BE2C (cell line): ENCODE results near the gene MORC3.
"Not testable (repeated sequence)": the region's sequence is repeated elsewhere in the genome, so short reads cannot be mapped to it uniquely, and the experiment has no call there.

Experiments
- DNase-seq: peaks from one replicate; pipeline ENCODE4 v3.0.0-alpha.2; 2020
- H3K27me3 ChIP-seq: fragments of 250-450 bp; sonication (Bioruptor Pico); 2 replicates; pipeline ENCODE4 v1.5.1; 2020; ENCODE audit warnings: mild to moderate bottlenecking
- H3K36me3 ChIP-seq: fragments of 250-450 bp; sonication (Bioruptor Pico); 2 replicates; pipeline ENCODE4 v1.5.1; 2020; ENCODE audit warnings: mild to moderate bottlenecking
- H3K4me1 ChIP-seq: fragments of 250-450 bp; sonication (Bioruptor Pico); 2 replicates; pipeline ENCODE4 v1.5.1; 2020
- H3K4me3 ChIP-seq: 2 replicates; pipeline ENCODE4 v1.5.1; 2011; ENCODE audit warnings: low read depth, low read length
- H3K9me3 ChIP-seq: fragments of 250-450 bp; sonication (Bioruptor Pico); 2 replicates; pipeline ENCODE4 v1.5.1; 2020
- CTCF ChIP-seq: IDR thresholded peaks from 2 replicates; pipeline ENCODE4 v1.5.1; 2012; ENCODE audit warnings: mild to moderate bottlenecking, low read depth, low read length

The MORC3 gene

DNA sequence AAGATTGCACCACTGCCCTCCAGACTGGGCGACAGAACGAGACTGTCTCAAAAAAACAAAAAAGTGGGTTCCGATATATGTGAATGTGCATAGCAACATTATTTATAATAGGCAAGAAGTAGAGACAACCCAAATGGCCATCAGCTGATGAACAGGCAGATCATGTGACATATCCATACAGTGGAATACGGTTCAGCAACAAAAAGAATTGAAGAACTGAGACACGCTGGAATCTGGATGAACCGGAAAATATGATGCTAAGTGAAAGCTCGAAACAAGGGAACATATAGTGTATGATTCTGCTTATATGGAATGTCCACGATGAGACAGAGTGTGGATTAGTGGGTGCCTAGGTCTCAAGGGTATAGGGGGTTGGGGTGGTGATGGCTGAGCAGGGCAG lies 28.5 kb upstream of the MORC3 start:
- no peak for DNase-seq
- no peaks in the 10 kb centered on the region for H3K36me3 ChIP-seq
- TF ChIP-seq CTCF: no peak
- no peaks in the 10 kb centered on the region for H3K4me1 ChIP-seq
- H3K9me3 ChIP-seq: no peaks in the 10 kb centered on the region
- H3K4me3 ChIP-seq: no peak overlapping the region
- H3K27me3 ChIP-seq: no peaks in the 10 kb centered on the region

DNA sequence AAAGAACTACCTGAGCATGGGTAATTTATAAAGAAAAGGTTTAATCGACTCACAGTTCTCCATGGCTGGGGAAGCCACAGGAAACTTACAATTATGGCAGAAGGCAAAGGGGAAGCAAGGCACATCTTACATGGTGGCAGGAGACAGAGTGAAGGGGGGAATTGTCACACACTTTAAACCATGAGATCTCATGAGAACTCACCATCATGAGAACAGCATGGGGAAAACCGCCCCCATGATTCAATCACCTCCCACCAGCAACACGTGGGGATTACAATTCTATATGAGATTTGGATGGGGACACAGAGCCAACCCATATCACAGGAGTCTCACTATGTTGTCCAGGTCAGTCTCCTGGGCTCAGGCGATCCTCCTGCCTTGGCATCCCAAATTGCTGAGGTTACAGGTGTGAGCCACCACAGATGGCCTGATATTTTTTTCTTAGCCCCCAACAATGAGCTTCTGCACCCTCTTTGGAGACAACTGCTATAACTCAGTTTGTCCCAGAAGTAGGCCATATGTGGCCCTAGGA lies 22.5 kb upstream of the MORC3 start:
- Histone ChIP-seq H3K36me3 (no peaks in the 10 kb centered on the region), H3K27me3 (no peaks in the 10 kb centered on the region; the same call in 1 of the 2 replicates), H3K9me3 (no peaks in the 10 kb centered on the region), H3K4me1 (no peaks in the 10 kb centered on the region), H3K4me3 (no peak overlapping the region)
- no peak for DNase-seq
- TF ChIP-seq CTCF: no peak

DNA sequence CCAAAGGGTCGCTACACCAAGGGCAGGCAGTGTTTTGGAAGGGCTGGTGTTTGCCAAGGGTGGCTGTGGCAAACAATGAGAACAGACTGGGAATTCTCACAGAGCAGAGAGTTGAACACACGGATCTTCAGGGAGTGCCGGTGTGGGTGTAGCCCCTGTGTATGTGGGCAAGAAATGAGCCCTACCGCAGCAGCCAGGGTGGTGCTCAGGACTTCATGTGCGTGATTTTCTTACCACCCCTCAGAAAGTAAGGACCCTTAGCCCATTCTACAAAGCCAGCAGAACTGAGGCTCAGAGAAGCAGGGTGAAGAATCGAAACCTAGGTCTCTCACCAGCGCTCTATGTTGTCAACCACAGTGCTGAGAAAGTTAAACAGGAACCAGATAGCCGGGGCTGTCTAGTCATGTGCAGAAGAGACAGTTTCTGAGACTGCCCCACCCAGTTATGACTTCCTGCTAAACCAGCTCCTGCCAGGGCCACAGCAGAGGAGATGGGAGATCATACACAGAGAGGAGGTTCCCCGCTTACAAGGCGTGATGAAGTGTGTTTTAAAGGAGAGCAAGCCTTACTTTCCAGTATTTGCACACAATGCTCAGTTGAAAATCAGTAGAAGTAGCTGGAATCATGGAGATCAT lies 21.9 kb upstream of the MORC3 start:
- DNase-seq: no peak
- no peak for TF ChIP-seq CTCF
- Histone ChIP-seq H3K27me3 (no peaks in the 10 kb centered on the region; the same call in 1 of the 2 replicates), H3K9me3 (no peaks in the 10 kb centered on the region), H3K36me3 (no peaks in the 10 kb centered on the region), H3K4me1 (no peaks in the 10 kb centered on the region), H3K4me3 (no peak overlapping the region)

DNA sequence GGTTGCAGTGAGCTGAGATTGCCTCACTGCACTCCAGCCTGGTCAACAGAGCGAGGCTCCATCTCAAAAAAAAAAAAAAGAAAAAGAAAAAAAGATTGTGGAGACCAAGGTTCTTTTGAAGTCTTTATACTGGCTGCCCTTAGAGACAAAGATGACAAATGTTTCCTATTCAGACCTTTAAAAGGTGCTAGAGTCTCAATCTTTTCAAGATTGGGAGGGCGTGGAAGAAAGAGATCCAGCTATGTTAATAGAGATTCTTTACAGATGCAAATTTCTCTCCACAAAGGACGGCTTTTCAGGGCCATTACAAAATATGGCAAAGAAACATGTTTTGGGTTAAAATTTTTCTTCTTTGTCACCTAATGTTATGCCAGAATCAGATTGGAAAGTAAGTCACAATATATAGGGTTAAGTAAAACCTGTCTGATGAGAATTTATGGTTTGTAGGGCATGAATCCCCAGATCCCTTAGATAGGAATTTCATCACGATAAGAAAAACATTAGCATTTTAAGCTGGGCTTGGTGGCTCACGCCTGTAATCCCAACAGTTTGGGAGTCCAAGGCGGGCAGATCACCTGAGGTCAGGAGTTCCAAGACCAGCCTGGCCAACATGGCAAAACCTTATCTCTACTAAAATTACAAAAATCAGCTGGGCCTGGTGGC lies 13.0 kb upstream of the MORC3 start:
- no peaks in the 10 kb centered on the region for H3K4me1 ChIP-seq
- no peaks in the 10 kb centered on the region for H3K9me3 ChIP-seq
- no peaks in the 10 kb centered on the region for H3K36me3 ChIP-seq
- no peak for DNase-seq
- TF ChIP-seq CTCF: no peak
- H3K4me3 ChIP-seq: no peak overlapping the region
- H3K27me3 ChIP-seq: no peaks in the 10 kb centered on the region

DNA sequence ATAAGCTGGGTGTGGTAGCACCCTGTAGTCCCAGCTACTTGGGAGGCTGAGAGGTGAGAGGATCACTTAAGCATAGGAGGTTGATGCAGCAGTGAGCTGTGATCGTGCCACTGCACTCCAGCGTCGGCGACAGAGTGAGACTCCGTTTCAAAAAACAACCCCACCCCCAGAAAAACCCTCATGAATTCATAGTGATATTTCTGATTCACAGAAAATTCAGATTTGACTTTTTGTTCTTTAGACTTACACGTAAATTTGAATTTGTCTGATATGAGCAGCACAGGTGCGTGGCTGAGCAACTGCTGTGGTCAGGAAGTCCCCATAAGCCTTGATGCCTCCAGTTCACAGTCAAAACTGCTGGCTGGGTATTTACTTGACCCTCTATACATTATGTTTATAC lies 10.0 kb upstream of the MORC3 start:
- Histone ChIP-seq H3K4me3 (no peak overlapping the region), H3K9me3 (no peaks in the 10 kb centered on the region), H3K27me3 (no peaks in the 10 kb centered on the region), H3K36me3 (no peaks in the 10 kb centered on the region), H3K4me1 (no peaks in the 10 kb centered on the region)
- no peak for DNase-seq
- no peak for TF ChIP-seq CTCF

DNA sequence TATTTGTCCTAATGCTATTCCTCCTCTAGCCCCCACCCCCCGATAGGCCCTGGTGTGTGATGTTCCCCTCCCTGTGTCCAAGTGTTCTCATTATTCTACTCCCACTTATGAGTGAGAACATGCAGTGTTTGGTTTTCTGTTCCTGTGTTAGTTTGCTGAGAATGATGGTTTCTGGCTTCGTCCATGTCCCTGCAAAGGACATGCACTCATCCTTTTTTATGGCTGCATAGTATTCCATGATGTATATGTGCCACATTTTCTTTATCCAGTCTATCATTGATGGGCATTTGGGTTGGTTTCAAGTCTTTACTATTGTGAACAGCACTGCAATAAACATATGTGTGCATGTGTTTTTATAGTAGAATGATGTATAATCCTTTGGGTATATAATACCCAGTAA lies 6.6 kb upstream of the MORC3 start:
- H3K9me3 ChIP-seq, H3K4me1 ChIP-seq, H3K4me3 ChIP-seq, DNase-seq, H3K27me3 ChIP-seq, H3K36me3 ChIP-seq: not testable (repeated sequence)

DNA sequence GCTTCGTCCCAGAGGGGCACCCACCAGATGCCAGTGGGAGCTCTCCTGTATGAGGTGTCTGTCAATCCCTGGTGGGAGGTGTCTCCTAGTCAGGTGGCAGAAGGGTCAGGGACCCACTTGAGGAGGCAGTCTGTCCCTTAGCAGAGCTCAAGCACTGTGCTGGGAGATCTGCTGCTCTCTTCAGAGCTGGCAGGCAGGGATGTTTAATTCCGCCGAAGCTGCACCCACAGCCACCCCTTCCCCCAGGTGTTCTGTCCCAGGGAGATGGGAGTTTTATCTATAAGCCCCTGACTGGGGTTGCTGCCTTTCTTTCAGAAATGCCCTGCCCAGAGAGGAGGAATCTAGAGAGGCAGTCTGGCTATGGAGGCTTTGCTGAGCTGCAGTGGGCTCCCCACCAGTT lies 4.0 kb upstream of the MORC3 start:
- H3K4me3 ChIP-seq, DNase-seq, H3K36me3 ChIP-seq, H3K9me3 ChIP-seq, H3K4me1 ChIP-seq, H3K27me3 ChIP-seq: not testable (repeated sequence)
